ENCODE data around the gene RNF144A. TPM values are rescaled to one million over a fixed set of nuclear protein-coding genes. Genes with fewer than 3 reads are reported as not detected.

The RNF144A gene
- total RNA-seq, 1 experiment from 2014 or later = 13.6 TPM

DNA sequence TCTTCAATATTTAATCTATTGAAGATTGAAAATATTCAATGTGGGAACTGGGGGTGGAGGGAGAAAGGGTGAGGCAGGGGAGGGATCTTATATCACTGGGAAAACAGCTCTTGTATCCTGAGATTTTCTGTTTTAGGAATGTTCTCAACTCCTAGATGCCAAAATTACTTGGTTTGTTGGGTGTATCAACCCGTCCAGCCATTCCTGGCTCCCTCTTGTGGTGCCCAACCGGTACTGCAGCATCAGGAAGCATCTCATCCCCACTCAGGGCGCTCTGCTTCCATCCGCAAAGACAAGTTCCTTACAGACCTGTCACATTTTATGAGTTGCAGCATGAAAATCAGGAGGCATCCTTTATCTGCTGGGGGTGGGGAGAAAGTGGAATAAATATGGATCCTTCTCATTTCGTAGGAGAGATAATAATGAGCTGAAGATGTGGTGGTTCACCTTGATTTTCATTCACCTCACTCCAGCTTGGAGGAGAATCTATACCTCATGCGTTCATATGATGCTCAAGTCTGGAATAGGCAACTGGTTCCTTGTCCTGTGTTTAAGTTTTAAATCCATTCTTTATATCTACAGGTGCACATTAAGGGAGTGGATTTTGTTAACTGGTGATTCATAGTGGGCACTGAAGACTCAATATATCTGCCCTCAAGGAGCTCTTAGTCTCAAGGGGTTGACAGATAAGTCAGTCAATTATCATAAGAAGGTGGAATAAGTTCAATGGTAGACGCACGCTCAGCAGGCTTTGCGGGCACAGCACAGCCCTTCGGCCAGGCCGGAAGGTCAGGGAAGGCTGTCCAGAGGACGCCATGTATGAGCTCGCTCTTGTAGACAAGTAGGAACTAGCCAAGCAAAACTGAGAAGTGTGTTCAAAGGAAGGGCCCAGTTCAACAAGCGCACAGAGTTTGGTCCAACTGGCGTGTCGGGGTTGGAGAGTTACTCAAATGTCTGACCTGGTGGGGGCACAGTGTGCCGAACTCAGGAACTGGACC is 127.3 kb downstream of the RNF144A start:
- Histone ChIP-seq H3K36me3 (replicated peaks; ENCODE audit: control insufficient read depth, insufficient read depth, low read length) (no peaks in the 10 kb centered on the region), H3K4me3 (ENCODE audit: insufficient read depth, low read depth, low read length) (no peak overlapping the region), H3K27me3 (ENCODE audit: control insufficient read depth, insufficient read depth, low read length) (no peaks in the 10 kb centered on the region)
- peak; percentile 88 for DNase-seq

GRCh38 chr2:7045601-7046590 is 128.7 kb downstream of the RNF144A start:
- no peak for DNase-seq
- Histone ChIP-seq H3K4me3 (ENCODE audit: insufficient read depth, low read depth, low read length) (no peak overlapping the region), H3K27me3 (ENCODE audit: control insufficient read depth, insufficient read depth, low read length) (no peaks in the 10 kb centered on the region), H3K36me3 (replicated peaks; ENCODE audit: control insufficient read depth, insufficient read depth, low read length) (no peaks in the 10 kb centered on the region)

DNA sequence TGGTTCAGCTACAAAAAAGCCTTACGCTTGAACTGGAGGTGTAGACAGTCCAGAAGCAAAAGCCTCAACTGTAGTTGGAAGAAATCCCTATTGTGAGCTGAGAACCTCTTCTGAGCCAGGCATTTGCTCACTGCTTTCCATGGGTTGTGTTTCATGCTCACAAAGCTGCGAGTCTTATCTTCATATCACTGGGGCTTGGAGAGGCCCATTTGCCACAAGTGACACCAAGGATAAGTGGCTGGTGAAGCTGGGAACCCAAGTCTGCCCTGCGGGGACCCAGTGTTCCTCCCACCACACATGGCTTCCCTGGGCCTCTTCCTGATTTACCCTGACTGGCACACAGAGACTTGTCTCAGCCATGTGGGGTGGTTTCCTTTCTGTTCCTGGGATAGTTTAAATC is 130.4 kb downstream of the RNF144A start:
- no peak for DNase-seq
- H3K27me3 ChIP-seq (ENCODE audit: control insufficient read depth, insufficient read depth, low read length) = no peaks in the 10 kb centered on the region

DNA sequence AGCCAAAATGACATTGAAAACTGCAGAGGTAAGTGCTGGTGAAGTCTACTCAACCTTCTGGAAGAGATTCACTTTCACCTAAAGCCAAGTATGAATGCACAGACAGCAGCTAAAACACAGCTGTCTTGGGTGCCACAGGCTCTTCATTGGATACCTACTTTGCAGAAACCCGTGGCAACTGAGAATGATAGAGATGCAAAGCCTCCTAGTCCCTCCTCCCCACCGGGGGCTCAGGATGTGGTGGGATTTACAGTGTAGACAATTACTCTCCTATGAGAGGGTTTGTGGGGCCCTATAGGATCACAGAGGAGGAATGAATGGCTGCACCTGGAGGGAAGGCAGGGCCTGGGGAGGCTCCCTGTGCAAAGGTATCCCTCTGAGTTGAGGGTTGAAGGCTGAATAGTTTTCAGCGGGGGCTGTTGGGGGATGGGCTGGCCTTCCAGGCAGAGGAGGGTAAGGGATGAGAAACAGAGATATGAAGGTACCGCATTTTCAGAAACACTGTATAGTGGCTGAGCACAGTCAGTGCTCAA is 131.6 kb downstream of the RNF144A start:
- H3K4me3 ChIP-seq (ENCODE audit: insufficient read depth, low read depth, low read length) = no peak overlapping the region
- H3K27me3 ChIP-seq (ENCODE audit: control insufficient read depth, insufficient read depth, low read length) = no peaks in the 10 kb centered on the region
- H3K36me3 ChIP-seq (replicated peaks; ENCODE audit: control insufficient read depth, insufficient read depth, low read length) = no peaks in the 10 kb centered on the region
- DNase-seq = peak; percentile 63

More for the DNA sequence above, 130.4 kb downstream of the RNF144A start:
- Histone ChIP-seq H3K36me3 (replicated peaks; ENCODE audit: control insufficient read depth, insufficient read depth, low read length) (no peaks in the 10 kb centered on the region), H3K4me3 (ENCODE audit: insufficient read depth, low read depth, low read length) (no peak overlapping the region)

GRCh38 chr2:7052404-7052803 is 135.2 kb downstream of the RNF144A start:
- no peak for DNase-seq
- no peak overlapping the region for H3K4me3 ChIP-seq (ENCODE audit: insufficient read depth, low read depth, low read length)
- no peaks in the 10 kb centered on the region for H3K27me3 ChIP-seq (ENCODE audit: control insufficient read depth, insufficient read depth, low read length)
- H3K36me3 ChIP-seq (replicated peaks; ENCODE audit: control insufficient read depth, insufficient read depth, low read length) = no peaks in the 10 kb centered on the region

DNA sequence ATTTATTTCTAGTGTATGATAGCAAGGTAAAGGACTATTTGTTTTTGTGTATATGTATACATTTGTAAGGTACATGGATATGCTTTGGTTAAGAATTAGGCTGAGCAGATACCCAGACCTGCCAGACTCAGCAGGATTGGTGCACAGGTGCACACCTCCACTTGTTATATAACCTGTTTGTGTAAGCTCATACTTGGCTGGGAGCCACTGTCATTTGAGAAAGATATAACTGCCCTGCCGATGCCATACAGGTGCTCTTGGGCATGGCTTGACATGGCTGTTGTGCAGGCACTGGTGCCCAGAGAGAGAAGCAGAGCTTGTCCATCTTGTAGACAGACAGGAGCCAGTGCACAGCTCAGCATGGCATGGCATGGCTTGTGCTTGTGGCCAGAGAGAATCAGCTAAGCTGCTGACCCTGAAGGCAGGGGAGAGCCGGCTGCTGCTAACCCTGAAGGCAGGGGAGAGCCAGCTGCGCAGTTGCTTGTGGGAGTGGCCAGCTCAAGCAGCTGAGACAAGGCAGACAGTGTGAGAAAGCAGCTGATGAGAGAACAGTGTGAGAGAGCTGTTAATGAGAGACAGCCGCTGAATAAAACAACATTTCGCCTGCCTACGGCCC is 136.5 kb downstream of the RNF144A start:
- Histone ChIP-seq H3K27me3 (ENCODE audit: control insufficient read depth, insufficient read depth, low read length) (no peaks in the 10 kb centered on the region), H3K36me3 (replicated peaks; ENCODE audit: control insufficient read depth, insufficient read depth, low read length) (no peaks in the 10 kb centered on the region), H3K4me3 (ENCODE audit: insufficient read depth, low read depth, low read length) (no peak overlapping the region)
- no peak for DNase-seq

DNA sequence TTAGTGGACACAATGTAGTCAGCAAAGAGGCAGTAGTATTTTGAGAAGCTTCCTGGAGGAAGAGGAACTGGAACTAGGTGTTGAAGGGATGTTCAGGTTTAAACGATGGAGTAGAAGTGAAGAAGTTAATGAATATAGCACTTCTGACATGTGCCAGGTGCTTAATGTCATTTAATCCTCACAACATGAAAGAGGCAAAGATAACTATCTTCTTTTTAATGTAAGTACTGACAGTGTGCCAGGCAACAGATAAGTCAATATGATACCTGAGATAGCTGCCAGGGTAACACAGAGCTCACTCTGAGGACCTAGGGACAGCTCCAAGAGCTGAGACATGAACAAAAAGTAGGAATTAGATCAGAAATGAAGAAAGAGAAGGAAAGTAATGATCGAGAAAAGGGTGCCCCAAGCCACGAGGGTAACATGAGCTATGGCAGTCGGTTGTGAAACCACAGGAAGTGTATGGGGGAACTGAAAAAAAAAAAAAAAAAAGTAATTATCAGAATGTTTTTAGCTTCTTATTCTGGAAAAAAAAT is 140.7 kb downstream of the RNF144A start:
- Histone ChIP-seq H3K4me3 (ENCODE audit: insufficient read depth, low read depth, low read length) (no peak overlapping the region), H3K36me3 (replicated peaks; ENCODE audit: control insufficient read depth, insufficient read depth, low read length) (no peaks in the 10 kb centered on the region), H3K27me3 (ENCODE audit: control insufficient read depth, insufficient read depth, low read length) (no peaks in the 10 kb centered on the region)
- no peak for DNase-seq

DNA sequence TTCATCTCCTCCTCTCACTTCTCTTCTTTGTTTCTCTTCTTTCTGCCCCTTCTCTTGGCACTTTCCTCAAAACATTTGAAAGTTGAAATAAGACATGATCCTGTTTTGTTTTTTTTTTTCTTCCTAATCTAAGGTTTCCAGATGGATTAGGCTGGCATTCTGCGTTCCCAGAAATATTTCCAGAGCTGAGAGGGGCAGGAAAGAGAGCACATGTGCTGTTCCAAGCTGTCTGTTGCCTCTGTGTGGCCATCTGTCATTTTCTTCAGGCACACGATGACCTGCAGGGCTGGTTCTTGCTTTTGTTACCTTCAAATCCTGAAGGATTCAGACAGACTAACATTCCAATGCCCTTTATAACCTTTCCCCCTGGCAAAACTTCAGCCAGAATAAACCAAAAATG is 142.9 kb downstream of the RNF144A start:
- no peaks in the 10 kb centered on the region for H3K27me3 ChIP-seq (ENCODE audit: control insufficient read depth, insufficient read depth, low read length)
- no peak overlapping the region for H3K4me3 ChIP-seq (ENCODE audit: insufficient read depth, low read depth, low read length)
- no peak for DNase-seq
- H3K36me3 ChIP-seq (replicated peaks; ENCODE audit: control insufficient read depth, insufficient read depth, low read length) = no peaks in the 10 kb centered on the region

- H3K4me3 ChIP-seq (ENCODE audit: insufficient read depth, low read depth, low read length) = no peak overlapping the region
- no peaks in the 10 kb centered on the region for H3K27me3 ChIP-seq (ENCODE audit: control insufficient read depth, insufficient read depth, low read length)
- no peaks in the 10 kb centered on the region for H3K36me3 ChIP-seq (replicated peaks; ENCODE audit: control insufficient read depth, insufficient read depth, low read length)
- no peak for DNase-seq
Observed at GRCh38 chr2:7060631-7061449, 143.6 kb downstream of the RNF144A start.

DNA sequence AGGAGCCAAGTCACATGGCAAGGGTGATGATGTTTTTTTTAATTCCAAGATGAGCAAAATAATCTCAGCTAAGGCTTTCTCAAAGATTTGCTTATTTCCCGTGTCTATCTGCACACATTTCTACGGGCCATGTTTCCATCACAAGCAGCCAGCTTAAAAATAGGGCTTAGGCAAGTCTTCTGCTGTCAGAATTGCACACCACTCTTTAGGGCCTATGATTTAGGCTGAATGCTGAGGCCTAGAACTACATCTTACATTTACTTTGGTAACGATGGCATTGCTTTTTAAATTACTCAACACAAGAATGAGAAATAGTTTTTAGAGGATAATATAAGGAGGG is 144.2 kb downstream of the RNF144A start:
- no peaks in the 10 kb centered on the region for H3K36me3 ChIP-seq (replicated peaks; ENCODE audit: control insufficient read depth, insufficient read depth, low read length)
- DNase-seq = no peak
- H3K4me3 ChIP-seq (ENCODE audit: insufficient read depth, low read depth, low read length) = no peak overlapping the region
- H3K27me3 ChIP-seq (ENCODE audit: control insufficient read depth, insufficient read depth, low read length) = no peaks in the 10 kb centered on the region

DNA sequence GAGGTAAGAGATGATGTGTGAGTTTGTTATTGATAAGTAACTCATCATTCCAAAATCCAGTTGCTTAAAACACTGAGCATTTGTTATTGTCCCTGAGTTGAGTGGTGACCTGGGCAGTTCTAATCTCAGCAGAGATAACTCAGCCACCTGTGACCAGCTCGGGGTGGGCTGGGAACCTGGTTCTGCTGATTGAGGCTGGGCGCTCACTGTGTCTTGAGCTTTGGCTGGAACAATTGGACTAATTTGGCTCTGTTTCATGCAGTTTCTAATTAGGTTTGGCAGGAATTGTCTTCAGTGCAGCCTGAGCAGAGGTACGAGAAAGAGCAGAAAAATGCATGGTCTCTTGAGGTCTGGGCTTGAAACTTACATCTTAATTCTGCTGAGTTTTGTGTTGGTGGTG is 144.7 kb downstream of the RNF144A start:
- no peaks in the 10 kb centered on the region for H3K27me3 ChIP-seq (ENCODE audit: control insufficient read depth, insufficient read depth, low read length)
- no peak overlapping the region for H3K4me3 ChIP-seq (ENCODE audit: insufficient read depth, low read depth, low read length)
- no peaks in the 10 kb centered on the region for H3K36me3 ChIP-seq (replicated peaks; ENCODE audit: control insufficient read depth, insufficient read depth, low read length)
- DNase-seq = no peak

DNA sequence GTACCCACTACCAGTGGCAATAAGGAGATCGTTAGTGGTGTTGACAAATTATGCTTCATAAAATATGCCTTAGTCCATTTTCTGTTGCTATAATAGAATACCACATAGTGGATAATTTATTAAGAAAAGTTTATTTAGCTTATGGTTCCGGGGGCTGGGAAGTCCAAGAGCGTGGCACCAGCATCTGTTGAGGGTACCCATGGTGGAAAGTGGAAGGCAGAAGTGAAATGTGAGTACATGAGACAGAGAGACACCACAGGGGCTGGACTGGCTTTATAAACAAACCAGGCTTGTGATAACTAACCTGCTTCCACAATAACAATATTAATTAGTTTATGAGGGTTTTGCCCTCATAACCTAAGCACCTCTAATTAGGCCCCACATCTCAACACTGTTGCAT is 146.6 kb downstream of the RNF144A start:
- Histone ChIP-seq H3K4me3 (ENCODE audit: insufficient read depth, low read depth, low read length) (no peak overlapping the region), H3K27me3 (ENCODE audit: control insufficient read depth, insufficient read depth, low read length) (no peaks in the 10 kb centered on the region), H3K36me3 (replicated peaks; ENCODE audit: control insufficient read depth, insufficient read depth, low read length) (no peaks in the 10 kb centered on the region)
- DNase-seq = no peak

GRCh38 chr2:7068457-7068856 is 151.2 kb downstream of the RNF144A start:
- no peaks in the 10 kb centered on the region for H3K27me3 ChIP-seq (ENCODE audit: control insufficient read depth, insufficient read depth, low read length)
- H3K36me3 ChIP-seq (replicated peaks; ENCODE audit: control insufficient read depth, insufficient read depth, low read length) = no peaks in the 10 kb centered on the region
- no peak for DNase-seq
- no peak overlapping the region for H3K4me3 ChIP-seq (ENCODE audit: insufficient read depth, low read depth, low read length)
